ENCODE data around the gene DCDC2. TPM values are rescaled to one million over a fixed set of nuclear protein-coding genes. Genes with fewer than 3 reads are reported as not detected.
"Not testable (repeated sequence)": the region's sequence is repeated elsewhere in the genome, so short reads cannot be mapped to it uniquely, and the experiment has no call there.

Gene DCDC2
- total and polyA plus RNA-seq, 2 experiments from 2014 or later = 0.06 TPM; not detected in 1

- no peaks in the 10 kb centered on the region for H3K27me3 ChIP-seq
- H3K9me3 ChIP-seq (ENCODE audit: low read depth) = no peaks in the 10 kb centered on the region
- DNase-seq (ENCODE audit: low read depth in 1 of 2, low spot score in 1 of 2) = no peak
- H3K4me3 ChIP-seq = no peak overlapping the region
- no peaks in the 10 kb centered on the region for H3K4me1 ChIP-seq (ENCODE audit: low read depth)
- H3K36me3 ChIP-seq = no peaks in the 10 kb centered on the region
- no peak overlapping the region for H3K27ac ChIP-seq
- no peak for TF ChIP-seq CTCF (IDR thresholded peaks at IDR 0.05; ENCODE audit: low read depth, low read length)
Observed at GRCh38 chr6:24381476-24382219, 23.8 kb upstream of the DCDC2 start.

GRCh38 chr6:24378473-24379097, 20.7 kb upstream of the DCDC2 start:
- DNase-seq (ENCODE audit: low read depth in 1 of 2, low spot score in 1 of 2) = no peak
- no peak for TF ChIP-seq CTCF (IDR thresholded peaks at IDR 0.05; ENCODE audit: low read depth, low read length)
- H3K4me3 ChIP-seq = no peak overlapping the region

GRCh38 chr6:24376871-24377270, 19.0 kb upstream of the DCDC2 start:
- DNase-seq (ENCODE audit: low read depth in 1 of 2, low spot score in 1 of 2) = no peak
- no peak overlapping the region for H3K4me3 ChIP-seq
- no peaks in the 10 kb centered on the region for H3K4me1 ChIP-seq (ENCODE audit: low read depth)
- H3K27me3 ChIP-seq = no peaks in the 10 kb centered on the region
- no peaks in the 10 kb centered on the region for H3K9me3 ChIP-seq (ENCODE audit: low read depth)
- H3K36me3 ChIP-seq = no peaks in the 10 kb centered on the region
- TF ChIP-seq CTCF (IDR thresholded peaks at IDR 0.05; ENCODE audit: low read depth, low read length) = no peak
- H3K27ac ChIP-seq = no peak overlapping the region

More at GRCh38 chr6:24378473-24379097, 20.7 kb upstream of the DCDC2 start:
- no peaks in the 10 kb centered on the region for H3K4me1 ChIP-seq (ENCODE audit: low read depth)
- H3K27me3 ChIP-seq = no peaks in the 10 kb centered on the region
- no peaks in the 10 kb centered on the region for H3K9me3 ChIP-seq (ENCODE audit: low read depth)
- H3K27ac ChIP-seq = no peak overlapping the region
- no peaks in the 10 kb centered on the region for H3K36me3 ChIP-seq

- Histone ChIP-seq H3K27ac (no peak overlapping the region), H3K27me3 (no peaks in the 10 kb centered on the region), H3K4me3 (no peak overlapping the region), H3K9me3 (ENCODE audit: low read depth) (no peaks in the 10 kb centered on the region), H3K4me1 (ENCODE audit: low read depth) (no peaks in the 10 kb centered on the region), H3K36me3 (no peaks in the 10 kb centered on the region)
- TF ChIP-seq CTCF (IDR thresholded peaks at IDR 0.05; ENCODE audit: low read depth, low read length) = no peak
- DNase-seq (ENCODE audit: low read depth in 1 of 2, low spot score in 1 of 2) = no peak
Observed at GRCh38 chr6:24374612-24375011, 16.8 kb upstream of the DCDC2 start.

GRCh38 chr6:24365103-24365633, 7.3 kb upstream of the DCDC2 start:
- not testable (repeated sequence) for H3K4me3 ChIP-seq

GRCh38 chr6:24362363-24362762, 4.5 kb upstream of the DCDC2 start:
- H3K4me3 ChIP-seq; H3K9me3 ChIP-seq (ENCODE audit: low read depth); H3K27ac ChIP-seq; H3K36me3 ChIP-seq; DNase-seq (ENCODE audit: low read depth in 1 of 2, low spot score in 1 of 2); H3K4me1 ChIP-seq (ENCODE audit: low read depth): not testable (repeated sequence)
- H3K27me3 ChIP-seq = peaks cover 19% of the 10 kb centered on the region

More at GRCh38 chr6:24365103-24365633, 7.3 kb upstream of the DCDC2 start:
- H3K36me3 ChIP-seq; H3K4me1 ChIP-seq (ENCODE audit: low read depth); H3K9me3 ChIP-seq (ENCODE audit: low read depth); DNase-seq (ENCODE audit: low read depth in 1 of 2, low spot score in 1 of 2); H3K27ac ChIP-seq; H3K27me3 ChIP-seq: not testable (repeated sequence)

All from cardiac muscle cell (in vitro differentiated cells and primary cell).